22Rv1 (cell line): ENCODE measurements around the gene ULK3.

ENCODE experiments used
- ZFX ChIP-seq: fragments of 450-650 bp; IDR thresholded peaks from 2 replicates; pipeline ENCODE4 v1.6.1; 2017; ENCODE audit warnings: antibody characterized with exemption, borderline replicate concordance
- TF ChIP-seq, protein P1 (sequence below): fragments of 450-650 bp; IDR thresholded peaks from 2 replicates; pipeline ENCODE4 v1.5.1; 2017; ENCODE audit warnings: mild to moderate bottlenecking

DNA sequence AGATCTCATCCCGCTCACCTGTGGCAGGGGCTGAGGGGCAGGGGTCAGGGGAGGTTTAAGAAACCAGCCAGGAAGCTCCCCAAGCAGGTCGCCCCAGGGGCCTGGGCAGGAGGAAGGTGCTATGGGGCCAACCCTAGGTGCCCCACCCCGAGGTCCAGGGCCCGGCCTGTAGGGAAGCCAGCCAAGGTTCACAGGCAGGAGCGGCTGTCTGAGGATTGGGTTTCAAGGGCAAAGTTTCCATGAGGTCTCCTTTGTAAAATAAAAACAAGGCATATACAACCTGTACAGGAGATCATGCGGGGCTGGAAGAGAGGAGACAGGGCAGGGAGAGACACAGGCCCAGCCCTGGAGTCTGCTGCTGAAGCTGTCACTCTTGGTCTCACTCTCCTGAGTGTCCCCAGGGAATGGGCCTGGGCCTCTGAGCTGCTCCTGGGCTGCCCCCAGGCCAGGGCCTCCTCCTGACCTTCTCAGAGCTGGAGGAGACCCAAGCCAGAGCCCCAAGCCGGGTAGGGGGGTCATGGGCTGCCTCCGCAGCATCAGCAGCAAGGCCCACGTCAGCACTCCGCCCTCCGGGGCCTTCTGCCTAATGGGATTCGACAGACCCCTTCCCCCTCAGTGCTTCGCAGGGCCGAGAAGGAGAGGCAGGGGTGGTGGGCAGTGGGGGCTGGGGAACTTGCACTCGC lies 11.0 kb downstream of the ULK3 start:
- TF ChIP-seq, protein P1, sequence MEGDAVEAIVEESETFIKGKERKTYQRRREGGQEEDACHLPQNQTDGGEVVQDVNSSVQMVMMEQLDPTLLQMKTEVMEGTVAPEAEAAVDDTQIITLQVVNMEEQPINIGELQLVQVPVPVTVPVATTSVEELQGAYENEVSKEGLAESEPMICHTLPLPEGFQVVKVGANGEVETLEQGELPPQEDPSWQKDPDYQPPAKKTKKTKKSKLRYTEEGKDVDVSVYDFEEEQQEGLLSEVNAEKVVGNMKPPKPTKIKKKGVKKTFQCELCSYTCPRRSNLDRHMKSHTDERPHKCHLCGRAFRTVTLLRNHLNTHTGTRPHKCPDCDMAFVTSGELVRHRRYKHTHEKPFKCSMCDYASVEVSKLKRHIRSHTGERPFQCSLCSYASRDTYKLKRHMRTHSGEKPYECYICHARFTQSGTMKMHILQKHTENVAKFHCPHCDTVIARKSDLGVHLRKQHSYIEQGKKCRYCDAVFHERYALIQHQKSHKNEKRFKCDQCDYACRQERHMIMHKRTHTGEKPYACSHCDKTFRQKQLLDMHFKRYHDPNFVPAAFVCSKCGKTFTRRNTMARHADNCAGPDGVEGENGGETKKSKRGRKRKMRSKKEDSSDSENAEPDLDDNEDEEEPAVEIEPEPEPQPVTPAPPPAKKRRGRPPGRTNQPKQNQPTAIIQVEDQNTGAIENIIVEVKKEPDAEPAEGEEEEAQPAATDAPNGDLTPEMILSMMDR = no peak
- no peak for TF ChIP-seq ZFX
